ENCODE measurements around the gene WFDC12. TPM values are rescaled to one million over a fixed set of nuclear protein-coding genes. Genes with fewer than 3 reads are reported as not detected.

WFDC12 gene
- total RNA-seq, 2 experiments from 2014 or later: not detected

DNA sequence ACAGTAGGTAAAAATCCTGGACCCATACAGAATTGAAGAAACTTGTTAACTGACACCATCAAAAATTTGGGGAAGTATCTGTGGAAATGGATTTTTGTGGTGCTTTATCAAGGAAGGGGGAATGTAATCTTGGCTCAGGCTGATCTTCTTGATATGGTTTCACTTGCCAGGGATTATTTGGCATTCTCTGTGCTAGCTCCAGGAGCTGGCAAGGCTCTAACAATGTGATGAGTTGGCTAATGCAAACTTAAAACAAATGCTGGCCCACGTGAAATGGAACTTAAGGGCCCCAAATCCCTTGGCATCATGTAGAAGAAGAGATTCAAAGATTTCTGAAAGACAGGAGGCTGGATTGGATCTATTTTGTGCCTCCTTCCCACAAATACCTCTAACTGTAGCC, 36.5 kb downstream of the WFDC12 start:
- Mint-ChIP-seq H3K4me3 (no peak overlapping the region), H3K27me3 (no peaks in the 10 kb centered on the region), H3K4me1 (peaks cover 11% of the 10 kb centered on the region), H3K27ac (no peak overlapping the region), H3K36me3 (peaks cover 42% of the 10 kb centered on the region), H3K9me3 (peaks cover 2% of the 10 kb centered on the region)
- DNase-seq: no peak

DNA sequence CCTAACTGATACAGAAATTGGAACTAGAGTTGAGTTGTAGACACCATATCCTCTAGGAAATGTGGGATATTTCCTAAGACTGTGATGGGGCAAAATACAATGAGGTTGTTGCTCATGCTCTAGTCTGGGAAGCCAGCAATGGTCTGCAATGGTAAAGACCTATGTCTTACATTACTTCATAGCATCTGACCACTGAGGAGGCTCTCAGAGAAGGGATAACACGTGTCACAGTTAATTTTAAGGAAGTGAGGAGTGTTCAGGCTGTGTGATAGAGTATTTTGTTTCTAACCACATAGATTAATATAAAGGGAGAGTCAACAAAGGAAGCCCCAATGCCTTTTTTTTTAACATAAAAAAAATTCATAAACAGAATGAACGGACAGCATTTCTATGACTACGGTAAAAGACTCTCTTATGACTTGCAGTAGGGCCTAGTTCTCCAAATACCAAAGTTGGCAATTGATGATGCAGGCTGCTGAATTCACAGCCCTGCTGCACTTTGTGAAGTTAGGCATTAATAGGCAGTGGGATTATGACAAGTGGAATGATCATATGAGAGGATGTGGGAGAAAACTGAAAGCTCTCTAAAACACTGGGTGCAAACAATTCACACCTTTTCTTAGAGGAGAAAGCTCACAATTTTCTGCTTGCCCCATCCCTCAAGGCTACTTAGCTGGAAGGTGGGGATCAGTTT, 37.0 kb downstream of the WFDC12 start:
- H3K9me3 Mint-ChIP-seq: peaks cover 4% of the 10 kb centered on the region
- H3K27ac Mint-ChIP-seq: no peak overlapping the region
- H3K4me1 Mint-ChIP-seq: peaks cover 11% of the 10 kb centered on the region
- H3K4me3 Mint-ChIP-seq: no peak overlapping the region
- H3K27me3 Mint-ChIP-seq: no peaks in the 10 kb centered on the region
- DNase-seq: no peak
- peaks cover 48% of the 10 kb centered on the region for H3K36me3 Mint-ChIP-seq

DNA sequence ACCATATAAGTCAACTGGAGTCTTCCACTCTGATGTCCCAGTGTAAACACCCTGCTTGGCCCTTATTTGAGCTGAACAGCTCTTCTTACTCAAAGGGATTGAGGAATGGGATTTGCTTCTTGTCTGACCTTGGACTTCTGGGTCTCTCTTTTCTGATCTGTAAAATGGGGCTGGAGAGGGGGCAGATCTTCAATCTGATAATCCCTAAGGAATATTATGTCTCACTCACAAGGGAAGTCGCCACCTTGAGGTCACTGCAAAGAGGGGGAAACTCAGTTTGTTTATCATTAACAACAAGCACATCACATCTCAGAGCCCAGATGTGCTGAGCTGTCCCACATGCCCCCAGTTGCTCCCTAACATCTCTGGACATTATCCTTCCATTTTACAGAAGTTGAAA, 38.4 kb downstream of the WFDC12 start:
- H3K4me1 Mint-ChIP-seq: peaks cover 11% of the 10 kb centered on the region
- peaks cover 11% of the 10 kb centered on the region for H3K9me3 Mint-ChIP-seq
- peak overlapping the region; percentile 10 for H3K27ac Mint-ChIP-seq
- H3K27me3 Mint-ChIP-seq: no peaks in the 10 kb centered on the region
- peaks cover 62% of the 10 kb centered on the region for H3K36me3 Mint-ChIP-seq
- no peak overlapping the region for H3K4me3 Mint-ChIP-seq
- DNase-seq: no peak

DNA sequence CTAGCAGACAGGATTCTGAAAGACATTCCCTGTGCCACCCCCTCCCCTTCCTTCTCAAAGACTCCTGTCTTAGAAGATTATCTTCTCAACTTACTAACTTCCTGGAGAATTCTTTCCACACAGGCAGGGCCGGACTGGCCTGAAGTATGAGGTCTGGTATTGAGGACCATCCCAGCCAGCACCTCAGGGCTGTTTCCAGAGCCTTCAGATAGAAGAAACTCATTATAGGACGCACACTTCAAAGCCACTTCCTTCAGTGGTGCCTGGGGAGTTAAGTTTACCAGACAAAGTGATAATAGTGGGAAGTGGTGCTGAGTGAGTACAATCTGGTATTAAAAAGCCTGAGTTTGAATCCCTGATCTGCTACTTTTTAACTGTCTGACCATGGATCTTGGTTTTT, 39.0 kb downstream of the WFDC12 start:
- Mint-ChIP-seq H3K9me3 (peaks cover 12% of the 10 kb centered on the region), H3K27me3 (no peaks in the 10 kb centered on the region), H3K27ac (peak overlapping the region; percentile 20), H3K4me3 (no peak overlapping the region), H3K4me1 (peaks cover 11% of the 10 kb centered on the region), H3K36me3 (peaks cover 68% of the 10 kb centered on the region)
- no peak for DNase-seq

DNA sequence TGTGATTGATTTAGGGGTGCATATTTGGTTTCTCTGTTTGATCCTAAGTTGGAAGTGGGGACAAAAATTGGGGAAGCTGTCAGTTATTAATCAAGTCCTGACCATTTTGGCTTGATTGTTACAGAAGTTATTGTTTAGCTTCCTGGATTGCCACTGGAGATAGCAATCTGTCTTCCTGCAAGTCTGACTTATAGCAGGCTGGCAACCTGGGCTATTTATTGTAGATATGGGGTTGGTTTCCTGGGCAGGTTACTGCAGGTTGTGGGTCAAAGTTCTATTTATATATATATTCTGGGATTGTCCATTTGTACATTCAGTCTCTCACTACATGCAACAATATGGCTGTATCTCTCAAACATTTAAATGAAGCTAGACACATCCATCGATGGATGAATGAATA, 41.1 kb downstream of the WFDC12 start:
- peak overlapping the region; percentile 57 for H3K27ac Mint-ChIP-seq
- H3K36me3 Mint-ChIP-seq: peaks cover 87% of the 10 kb centered on the region
- H3K9me3 Mint-ChIP-seq: peaks cover 14% of the 10 kb centered on the region
- no peaks in the 10 kb centered on the region for H3K27me3 Mint-ChIP-seq
- DNase-seq: no peak
- H3K4me1 Mint-ChIP-seq: peaks cover 11% of the 10 kb centered on the region
- no peak overlapping the region for H3K4me3 Mint-ChIP-seq

DNA sequence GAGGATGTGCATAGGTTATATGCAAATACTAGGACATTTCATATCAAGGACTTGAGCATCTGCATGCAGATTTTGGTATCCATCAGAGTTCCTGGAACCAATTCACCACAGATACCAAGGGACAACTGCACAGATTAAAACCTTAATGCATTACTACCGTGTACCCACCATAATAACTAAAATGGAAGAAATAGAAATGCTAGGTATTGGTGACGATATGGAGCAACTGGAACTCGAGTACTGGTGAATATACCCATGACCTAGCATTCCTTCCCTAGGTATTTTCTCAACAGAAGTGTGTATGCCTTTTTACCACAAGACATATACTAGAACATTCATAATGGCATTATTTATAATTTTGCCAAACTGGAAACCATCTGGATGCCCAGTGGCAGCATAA, 41.8 kb downstream of the WFDC12 start:
- Mint-ChIP-seq H3K27ac (no peak overlapping the region), H3K27me3 (no peaks in the 10 kb centered on the region), H3K4me3 (no peak overlapping the region), H3K36me3 (peaks cover 85% of the 10 kb centered on the region), H3K9me3 (peaks cover 14% of the 10 kb centered on the region), H3K4me1 (peaks cover 11% of the 10 kb centered on the region)
- no peak for DNase-seq

DNA sequence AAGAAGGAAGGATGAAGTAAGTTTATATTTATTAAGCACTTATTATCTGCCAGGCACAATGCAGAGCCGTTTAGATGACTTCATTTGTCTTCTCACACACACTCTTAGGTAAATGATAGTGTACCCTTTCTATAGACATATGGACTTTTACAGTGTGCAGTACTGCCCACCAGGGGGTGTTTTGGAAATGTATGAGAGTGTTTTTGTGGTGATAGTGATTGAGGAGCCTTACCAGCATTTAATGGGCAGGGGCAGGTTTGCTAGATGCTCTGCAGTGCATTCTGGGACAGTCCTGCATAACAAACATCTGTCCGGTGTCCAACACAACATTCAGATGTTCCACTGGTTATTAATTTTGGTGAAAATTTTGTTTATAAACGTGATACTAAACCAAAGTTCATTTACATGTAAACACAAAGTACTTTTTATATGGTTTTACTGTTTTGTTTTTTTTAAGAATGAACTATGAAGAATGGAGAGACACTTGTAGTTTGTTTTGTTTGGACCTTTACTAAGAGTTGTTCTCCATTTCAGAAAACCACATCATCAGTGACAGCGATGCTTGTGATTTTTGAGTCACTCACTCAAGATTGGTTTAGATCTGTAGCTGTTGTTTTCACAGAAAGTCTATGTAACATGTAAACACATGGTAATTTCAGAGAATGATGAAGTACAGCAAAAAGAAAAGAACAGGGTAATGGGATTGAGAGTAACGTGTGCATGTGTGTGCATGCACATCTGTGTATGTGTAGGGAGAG, 43.2 kb downstream of the WFDC12 start:
- H3K36me3 Mint-ChIP-seq: peaks cover 89% of the 10 kb centered on the region
- H3K4me3 Mint-ChIP-seq: no peak overlapping the region
- DNase-seq: no peak
- H3K4me1 Mint-ChIP-seq: peaks cover 9% of the 10 kb centered on the region
- peak overlapping the region; percentile 15 for H3K27ac Mint-ChIP-seq
- H3K27me3 Mint-ChIP-seq: no peaks in the 10 kb centered on the region
- peaks cover 14% of the 10 kb centered on the region for H3K9me3 Mint-ChIP-seq

DNA sequence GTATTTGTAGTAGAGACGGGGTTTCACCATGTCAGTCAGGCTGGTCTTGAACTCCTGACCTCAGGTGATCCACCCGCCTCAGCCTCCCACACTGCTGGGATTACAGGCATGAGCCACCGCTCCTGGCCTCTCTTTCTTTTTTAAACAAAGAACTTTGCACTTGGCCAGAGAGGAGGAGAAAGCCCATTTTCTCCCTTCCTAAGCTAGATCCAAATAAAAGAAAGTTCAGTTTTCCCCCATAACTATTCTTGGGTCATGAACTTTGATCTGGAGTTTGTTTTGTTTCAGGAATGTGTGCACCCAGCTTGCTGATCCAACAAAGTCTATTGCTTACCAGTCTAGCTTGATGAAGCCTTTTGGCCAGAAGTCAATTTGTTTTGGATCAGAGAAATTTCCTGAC, 46.7 kb downstream of the WFDC12 start:
- H3K27me3 Mint-ChIP-seq: no peaks in the 10 kb centered on the region
- no peak for DNase-seq
- no peak overlapping the region for H3K4me3 Mint-ChIP-seq
- peaks cover 15% of the 10 kb centered on the region for H3K4me1 Mint-ChIP-seq
- H3K9me3 Mint-ChIP-seq: peaks cover 9% of the 10 kb centered on the region
- no peak overlapping the region for H3K27ac Mint-ChIP-seq
- peaks cover 67% of the 10 kb centered on the region for H3K36me3 Mint-ChIP-seq

Other genes starting within 250 kb of the WFDC12 start
- gene YWHAB, start 238.8 kb downstream of the WFDC12 start, total RNA-seq: 100 to 1,000 TPM; 247 TPM
- 10 to 100 TPM; 75.3 to 79.3 TPM for gene PABPC1L, start 214.4 kb downstream of the WFDC12 start, total RNA-seq
- 10 to 100 TPM; 72.9 to 75.1 TPM for gene TOMM34, start 164.1 kb downstream of the WFDC12 start, total RNA-seq
- 100 to 1,000 TPM; 180 to 198 TPM for gene STK4, start 158.0 kb downstream of the WFDC12 start, total RNA-seq
- under 1 TPM; 0.56 to 0.70 TPM for gene KCNS1, start 23.3 kb downstream of the WFDC12 start, total RNA-seq
- under 1 TPM in 1 of 2 experiments, not detected in 1; 0.23 TPM for gene WFDC5, start 9.3 kb downstream of the WFDC12 start, total RNA-seq
- not detected for gene PI3, start 50.4 kb upstream of the WFDC12 start, total RNA-seq
- not detected for gene SEMG1, start 82.6 kb upstream of the WFDC12 start, total RNA-seq
- gene SEMG2, start 96.9 kb upstream of the WFDC12 start, total RNA-seq: not detected
- gene SLPI, start 130.1 kb upstream of the WFDC12 start, total RNA-seq: not detected
- gene RBPJL, start 182.4 kb upstream of the WFDC12 start, total RNA-seq: not detected
- 1 to 10 TPM in 1 of 2 experiments, under 1 TPM in 1; 0.64 to 1.1 TPM for gene MATN4, start 183.8 kb upstream of the WFDC12 start, total RNA-seq
- gene SDC4, start 224.0 kb upstream of the WFDC12 start, total RNA-seq: 10 to 100 TPM; 24.6 to 25.5 TPM
- 10 to 100 TPM; 21.5 to 26.6 TPM for gene SYS1, start 238.7 kb upstream of the WFDC12 start, total RNA-seq

All from activated naive CD8-positive, alpha-beta T cell treated with anti-CD3 and anti-CD28 coated beads for 36 hours (primary cell).